CD4-positive, CD25-positive, alpha-beta regulatory T cell (primary cell): ENCODE measurements around the gene HHAT. TPM values are rescaled to one million over a fixed set of nuclear protein-coding genes. Genes with fewer than 3 reads are reported as not detected.

ENCODE experiments used
- ATAC-seq, 2 donors: fragments of 150-1000 bp; cut with Tn5 transposase; one replicate each; pipeline ENCODE4 v1.10.0; 2021; ENCODE audit warnings: low read depth in 2 of 2, moderate number of reproducible peaks in 2 of 2, moderate library complexity in 1 of 2
- DNase-seq, 3 donors: peaks; one replicate each; pipeline versions ENCODE4 v3.0.0 to v3.0.0-alpha.2; 2012 to 2022; ENCODE audit warnings: mixed read lengths in 1 of 3
- H3K27ac ChIP-seq: one replicate; pipeline ENCODE4 v1.7.0; 2013; ENCODE audit warnings: mild to moderate bottlenecking, low read length; ENCODE audit not compliant: insufficient read depth, poor library complexity, severe bottlenecking
- H3K27me3 ChIP-seq: one replicate; pipeline ENCODE4 v1.7.0; 2013; ENCODE audit warnings: low read length; ENCODE audit not compliant: control insufficient read depth, insufficient read depth
- H3K36me3 ChIP-seq: one replicate; pipeline ENCODE4 v1.7.0; 2013; ENCODE audit warnings: mild to moderate bottlenecking, low read length, moderate library complexity; ENCODE audit not compliant: control insufficient read depth, insufficient read depth
- H3K4me1 ChIP-seq: 2 replicates; pipeline ENCODE4 v1.7.0; 2013; ENCODE audit warnings: mild to moderate bottlenecking, low read length; ENCODE audit not compliant: insufficient read depth, control insufficient read depth, poor library complexity, severe bottlenecking
- H3K4me3 ChIP-seq: one replicate; pipeline ENCODE4 v1.7.0; 2013; ENCODE audit warnings: low read depth, mild to moderate bottlenecking, low read length, moderate library complexity
- H3K9me3 ChIP-seq, 2 experiments: 1 replicate in 1 of 2; 2 replicates in 1 of 2; pipeline ENCODE4 v1.7.0; 2013; ENCODE audit warnings: low read length in 2 of 2, mild to moderate bottlenecking in 1 of 2, moderate library complexity in 1 of 2; ENCODE audit not compliant: control insufficient read depth in 2 of 2
- H3K27ac Mint-ChIP-seq, 3 donors: one replicate each; pipeline ENCODE4 v1.8.0; 2020 to 2022; ENCODE audit warnings: mild to moderate bottlenecking in 3 of 3, mixed read lengths in 3 of 3, moderate library complexity in 2 of 3
- H3K27me3 Mint-ChIP-seq: one replicate; pipeline ENCODE4 v1.8.0; 2022; ENCODE audit warnings: mild to moderate bottlenecking, mixed read lengths
- H3K36me3 Mint-ChIP-seq: one replicate; pipeline ENCODE4 v1.8.0; 2020; ENCODE audit warnings: mixed read lengths
- H3K4me1 Mint-ChIP-seq, 4 donors: one replicate each; pipeline ENCODE4 v1.8.0; 2020 to 2022; ENCODE audit warnings: mixed read lengths in 4 of 4, mild to moderate bottlenecking in 1 of 4
- H3K4me3 Mint-ChIP-seq, 4 donors: one replicate each; pipeline ENCODE4 v1.8.0; 2020 to 2022; ENCODE audit warnings: mild to moderate bottlenecking in 4 of 4, mixed read lengths in 4 of 4, moderate library complexity in 3 of 4
- H3K9me3 Mint-ChIP-seq, 7 donors: one replicate each; pipeline ENCODE4 v1.8.0; 2020 to 2022; ENCODE audit warnings: mixed read lengths in 7 of 7, mild to moderate bottlenecking in 3 of 7, moderate library complexity in 2 of 7
- polyA plus RNA-seq, 4 donors: library from polyadenylated mRNA; unstranded; fragments of 300-500 nt; fragmentation: Illumina TruSeq; gene quantifications; one replicate each; pipeline ENCODE4 v1.2.3, GENCODE V29; 2021
- total RNA-seq: library from RNA; stranded (reverse); gene quantifications from one replicate; pipeline ENCODE4 v1.2.3, GENCODE V29; 2022

The HHAT gene
- total and polyA plus RNA-seq, 5 donors from 2014 or later = 1.4 to 6.0 (median 2.0) TPM

DNA sequence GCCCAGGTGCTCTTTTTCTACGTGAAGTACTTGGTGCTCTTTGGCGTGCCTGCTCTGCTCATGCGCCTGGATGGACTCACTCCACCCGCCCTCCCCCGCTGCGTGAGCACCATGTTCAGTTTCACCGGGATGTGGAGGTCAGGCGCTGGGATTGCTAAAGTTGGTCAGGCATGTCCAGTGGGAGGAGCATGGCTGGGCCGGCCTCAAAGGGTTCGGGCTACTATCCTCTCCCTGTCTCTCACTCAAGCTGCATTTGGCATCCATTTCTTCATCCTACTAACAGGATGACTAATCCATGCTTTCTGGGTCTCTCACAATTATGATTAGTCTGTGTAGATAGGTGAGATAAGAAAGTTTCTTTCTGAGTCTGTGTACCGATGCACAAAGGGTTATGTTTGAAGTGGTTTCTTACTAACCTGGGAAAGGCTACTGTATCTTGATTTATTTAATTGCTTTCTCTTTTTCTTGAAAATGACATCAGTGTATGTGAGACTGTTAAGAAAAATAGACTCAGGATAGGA is 135.9 kb downstream of the HHAT start:
- Mint-ChIP-seq H3K4me1 (no peaks in the 10 kb centered on the region), H3K4me3 (no peak overlapping the region), H3K27ac (no peak overlapping the region), H3K36me3 (no peaks in the 10 kb centered on the region), H3K27me3 (peaks cover 18% of the 10 kb centered on the region), H3K9me3 (peaks cover 0 to 1% (median 0%) of the 10 kb centered on the region in 7 donors)
- Histone ChIP-seq H3K4me3 (no peak overlapping the region), H3K27me3 (no peaks in the 10 kb centered on the region), H3K9me3 (no peaks in the 10 kb centered on the region), H3K27ac (no peak overlapping the region), H3K4me1 (no peaks in the 10 kb centered on the region), H3K36me3 (no peaks in the 10 kb centered on the region)
- ATAC-seq = no peak
- DNase-seq = no peak

DNA sequence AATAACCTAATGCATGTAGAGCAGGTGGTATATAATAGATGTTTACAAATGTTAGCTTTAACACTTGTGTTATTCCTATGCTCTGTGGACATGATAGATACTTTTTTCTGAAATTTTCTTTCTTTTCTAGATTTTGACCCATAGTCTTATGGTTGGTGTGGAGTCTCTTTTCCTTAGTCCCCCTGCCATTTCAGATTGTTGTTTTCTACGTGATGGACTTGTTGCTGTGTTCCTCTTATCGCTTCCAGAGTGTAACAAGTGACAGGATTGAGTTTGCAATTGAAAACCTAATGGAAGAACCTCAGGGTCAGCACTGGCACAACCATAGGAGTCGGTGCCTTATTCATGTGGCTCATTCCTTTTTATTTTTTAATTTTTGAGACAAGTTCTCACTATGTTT is 136.4 kb downstream of the HHAT start:
- no peaks in the 10 kb centered on the region for H3K27me3 ChIP-seq
- H3K4me1 ChIP-seq = no peaks in the 10 kb centered on the region
- Mint-ChIP-seq H3K27ac (no peak overlapping the region), H3K27me3 (peaks cover 19% of the 10 kb centered on the region), H3K9me3 (peaks cover 0 to 1% (median 0%) of the 10 kb centered on the region in 7 donors), H3K4me3 (no peak overlapping the region), H3K36me3 (no peaks in the 10 kb centered on the region), H3K4me1 (no peaks in the 10 kb centered on the region)
- no peak overlapping the region for H3K27ac ChIP-seq
- no peak for DNase-seq
- no peaks in the 10 kb centered on the region for H3K36me3 ChIP-seq
- ATAC-seq = no peak
- H3K4me3 ChIP-seq = no peak overlapping the region
- no peaks in the 10 kb centered on the region for H3K9me3 ChIP-seq

GRCh38 chr1:210467440-210468043 is 138.8 kb downstream of the HHAT start:
- Histone ChIP-seq H3K36me3 (no peaks in the 10 kb centered on the region), H3K9me3 (no peaks in the 10 kb centered on the region), H3K4me3 (no peak overlapping the region), H3K27me3 (no peaks in the 10 kb centered on the region), H3K4me1 (no peaks in the 10 kb centered on the region), H3K27ac (no peak overlapping the region)
- Mint-ChIP-seq H3K4me3 (no peak overlapping the region), H3K36me3 (no peaks in the 10 kb centered on the region), H3K9me3 (peaks cover 0 to 1% (median 0%) of the 10 kb centered on the region in 7 donors), H3K27me3 (peaks cover 22% of the 10 kb centered on the region), H3K4me1 (no peaks in the 10 kb centered on the region), H3K27ac (no peak overlapping the region)
- DNase-seq (no peak), ATAC-seq (no peak)

DNA sequence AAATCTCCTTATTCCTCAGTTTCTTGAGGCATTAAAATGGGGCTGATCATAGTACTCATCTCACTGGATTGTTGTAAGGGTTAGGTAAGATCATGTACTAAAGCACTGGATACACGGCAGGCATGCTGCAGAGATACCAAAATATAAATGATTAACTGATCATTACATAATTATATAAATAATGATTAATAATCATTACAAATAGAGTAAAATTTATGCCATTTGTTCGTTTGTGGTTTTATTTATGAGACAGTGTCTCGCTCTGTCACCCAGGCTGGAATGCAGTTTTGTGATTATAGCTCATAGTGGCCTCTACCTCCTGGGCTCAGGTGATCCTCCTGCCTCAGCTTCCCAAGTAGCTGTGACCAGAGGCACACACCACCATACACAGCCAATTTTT is 140.7 kb downstream of the HHAT start:
- no peak overlapping the region for H3K4me3 Mint-ChIP-seq
- Histone ChIP-seq H3K4me3 (no peak overlapping the region), H3K36me3 (no peaks in the 10 kb centered on the region), H3K4me1 (no peaks in the 10 kb centered on the region), H3K27ac (no peak overlapping the region), H3K9me3 (no peaks in the 10 kb centered on the region), H3K27me3 (no peaks in the 10 kb centered on the region)
- ATAC-seq = no peak
- H3K27ac Mint-ChIP-seq = no peak overlapping the region
- peaks cover 0 to 1% (median 0%) of the 10 kb centered on the region in 7 donors for H3K9me3 Mint-ChIP-seq
- no peaks in the 10 kb centered on the region for H3K36me3 Mint-ChIP-seq
- no peaks in the 10 kb centered on the region for H3K4me1 Mint-ChIP-seq
- no peak for DNase-seq
- peaks cover 17% of the 10 kb centered on the region for H3K27me3 Mint-ChIP-seq

DNA sequence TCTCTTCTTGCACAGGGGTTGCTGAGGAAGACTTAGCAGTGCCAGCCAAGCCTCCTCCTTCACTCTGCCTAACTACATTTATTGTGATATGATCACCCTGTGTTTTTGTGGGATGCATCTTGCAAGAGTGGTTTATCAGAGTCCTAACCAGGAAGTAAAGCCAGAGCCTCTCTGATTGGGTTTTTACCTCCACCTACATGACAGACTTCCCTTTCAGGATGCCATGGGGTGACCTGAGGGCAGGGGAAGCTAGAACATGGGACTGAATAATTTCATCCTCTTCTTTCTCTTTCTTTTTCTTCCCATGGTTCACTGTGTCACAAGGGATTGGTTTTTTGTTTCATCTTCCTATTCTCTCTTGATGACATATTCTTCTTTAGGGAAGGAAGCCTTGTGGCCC is 146.6 kb downstream of the HHAT start:
- Histone ChIP-seq H3K4me3 (no peak overlapping the region), H3K9me3 (no peaks in the 10 kb centered on the region), H3K36me3 (no peaks in the 10 kb centered on the region), H3K27me3 (no peaks in the 10 kb centered on the region), H3K4me1 (no peaks in the 10 kb centered on the region), H3K27ac (no peak overlapping the region)
- H3K4me3 Mint-ChIP-seq = no peak overlapping the region
- H3K27me3 Mint-ChIP-seq = peaks cover 2% of the 10 kb centered on the region
- H3K4me1 Mint-ChIP-seq = no peaks in the 10 kb centered on the region
- no peak for ATAC-seq
- H3K9me3 Mint-ChIP-seq = no peaks in the 10 kb centered on the region
- no peak for DNase-seq
- no peaks in the 10 kb centered on the region for H3K36me3 Mint-ChIP-seq
- H3K27ac Mint-ChIP-seq = no peak overlapping the region

DNA sequence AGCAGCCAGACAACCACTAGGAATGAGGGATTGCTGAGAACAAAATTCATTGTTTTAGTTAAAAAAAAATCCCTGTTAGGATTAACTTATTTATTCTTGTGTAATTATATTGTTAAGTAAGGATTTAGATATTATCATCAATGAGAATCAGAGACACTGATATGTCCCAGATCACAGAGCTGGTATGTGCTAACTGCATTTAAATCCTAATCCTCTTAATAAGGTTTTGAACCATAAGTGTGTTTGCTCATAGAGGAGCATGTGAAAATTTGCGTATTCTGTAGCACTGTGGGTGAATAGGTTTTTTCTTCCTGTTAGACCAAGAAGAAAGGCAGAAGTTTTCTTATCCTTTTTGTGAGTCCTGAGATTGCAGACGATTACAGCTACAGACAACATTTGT is 147.1 kb downstream of the HHAT start:
- no peak overlapping the region for H3K27ac ChIP-seq
- H3K27me3 ChIP-seq = no peaks in the 10 kb centered on the region
- no peaks in the 10 kb centered on the region for H3K4me1 ChIP-seq
- DNase-seq (no peak), ATAC-seq (no peak)
- no peaks in the 10 kb centered on the region for H3K4me1 Mint-ChIP-seq
- H3K27me3 Mint-ChIP-seq = no peaks in the 10 kb centered on the region
- H3K9me3 ChIP-seq = no peaks in the 10 kb centered on the region
- no peaks in the 10 kb centered on the region for H3K36me3 ChIP-seq
- no peak overlapping the region for H3K27ac Mint-ChIP-seq
- H3K4me3 ChIP-seq = no peak overlapping the region
- no peaks in the 10 kb centered on the region for H3K9me3 Mint-ChIP-seq
- no peaks in the 10 kb centered on the region for H3K36me3 Mint-ChIP-seq
- no peak overlapping the region for H3K4me3 Mint-ChIP-seq

GRCh38 chr1:210476730-210477129 is 148.0 kb downstream of the HHAT start:
- no peaks in the 10 kb centered on the region for H3K27me3 ChIP-seq

DNA sequence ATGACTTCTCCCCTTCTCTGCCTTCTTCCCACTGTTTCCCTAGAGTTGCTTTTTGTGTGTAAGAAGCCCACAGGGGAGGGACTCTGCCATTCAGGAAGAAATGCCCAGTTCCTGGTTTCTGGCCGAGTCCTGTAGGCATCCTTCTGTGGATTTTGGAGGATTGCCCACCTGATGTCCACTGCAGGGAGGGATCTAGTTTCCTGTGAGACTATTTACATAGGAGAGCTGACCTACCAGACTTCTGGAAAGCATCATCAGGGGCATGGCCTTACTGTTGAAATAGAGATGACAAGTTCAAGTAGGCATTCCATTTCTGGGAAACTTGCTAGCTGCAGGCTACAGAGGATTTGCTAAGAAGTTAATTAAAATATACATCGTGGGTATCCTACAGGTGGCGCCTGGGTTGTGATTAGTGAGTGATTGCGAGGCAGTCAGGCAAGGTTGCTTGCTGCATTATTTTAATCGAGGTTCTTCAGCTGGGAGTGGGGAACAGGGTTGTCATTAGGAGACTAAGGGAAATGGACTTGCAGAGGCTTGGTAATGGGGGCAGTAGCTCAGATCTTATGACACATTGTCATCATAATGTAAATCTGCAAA is 148.7 kb downstream of the HHAT start:
- DNase-seq (no peak), ATAC-seq (no peak)

More at GRCh38 chr1:210476730-210477129, 148.0 kb downstream of the HHAT start:
- no peak overlapping the region for H3K27ac ChIP-seq
- H3K9me3 ChIP-seq = no peaks in the 10 kb centered on the region
- H3K36me3 Mint-ChIP-seq = no peaks in the 10 kb centered on the region
- peaks cover 0 to under 1% (median 0%) of the 10 kb centered on the region in 7 donors for H3K9me3 Mint-ChIP-seq
- H3K4me3 ChIP-seq = no peak overlapping the region
- H3K27me3 Mint-ChIP-seq = no peaks in the 10 kb centered on the region
- DNase-seq (no peak), ATAC-seq (no peak)
- no peaks in the 10 kb centered on the region for H3K36me3 ChIP-seq
- H3K4me1 ChIP-seq = no peaks in the 10 kb centered on the region
- no peak overlapping the region for H3K4me3 Mint-ChIP-seq
- H3K4me1 Mint-ChIP-seq = no peaks in the 10 kb centered on the region
- no peak overlapping the region for H3K27ac Mint-ChIP-seq

More for the DNA sequence above, 148.7 kb downstream of the HHAT start:
- Histone ChIP-seq H3K36me3 (no peaks in the 10 kb centered on the region), H3K4me1 (no peaks in the 10 kb centered on the region), H3K4me3 (no peak overlapping the region), H3K9me3 (no peaks in the 10 kb centered on the region), H3K27ac (no peak overlapping the region), H3K27me3 (no peaks in the 10 kb centered on the region)
- H3K4me1 Mint-ChIP-seq = no peaks in the 10 kb centered on the region
- H3K36me3 Mint-ChIP-seq = no peaks in the 10 kb centered on the region
- H3K9me3 Mint-ChIP-seq = peaks cover 0 to 2% (median 0%) of the 10 kb centered on the region in 7 donors
- no peak overlapping the region for H3K4me3 Mint-ChIP-seq
- no peak overlapping the region for H3K27ac Mint-ChIP-seq
- no peaks in the 10 kb centered on the region for H3K27me3 Mint-ChIP-seq
